GM11168 (cell line): Measurements from ENCODE around the gene HOXB6.

Source experiments
- in situ Hi-C: fragments of 300-500 bp; cut with MboI; formaldehyde crosslinking; loops from one replicate; pipeline ENCODE4 v1.12.0; 2022; ENCODE audit warnings: low sequenced_read_pairs; ENCODE audit not compliant: unreplicated experiment

Gene HOXB6

DNA sequence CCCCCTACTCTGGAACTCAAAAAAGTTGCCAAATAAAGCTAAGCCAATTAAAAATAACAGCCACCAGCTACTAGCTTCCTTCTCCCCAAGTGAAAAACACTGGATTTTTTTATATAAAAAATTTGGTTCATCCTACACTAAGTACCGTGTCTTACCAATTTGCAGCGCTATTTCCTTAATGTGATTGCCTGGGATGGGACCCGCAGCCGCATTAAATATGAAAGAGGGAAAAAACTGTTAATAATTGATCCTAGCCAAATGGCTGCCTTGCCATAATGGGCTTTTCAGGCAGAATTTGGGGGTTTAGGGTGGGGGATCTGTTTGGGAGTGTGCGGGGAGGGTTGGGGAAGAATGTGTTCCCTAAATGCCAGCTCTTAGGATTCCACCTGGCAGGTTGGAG, 19.3 kb upstream of the HOXB6 start:
- in situ Hi-C loops, result no loop called here

DNA sequence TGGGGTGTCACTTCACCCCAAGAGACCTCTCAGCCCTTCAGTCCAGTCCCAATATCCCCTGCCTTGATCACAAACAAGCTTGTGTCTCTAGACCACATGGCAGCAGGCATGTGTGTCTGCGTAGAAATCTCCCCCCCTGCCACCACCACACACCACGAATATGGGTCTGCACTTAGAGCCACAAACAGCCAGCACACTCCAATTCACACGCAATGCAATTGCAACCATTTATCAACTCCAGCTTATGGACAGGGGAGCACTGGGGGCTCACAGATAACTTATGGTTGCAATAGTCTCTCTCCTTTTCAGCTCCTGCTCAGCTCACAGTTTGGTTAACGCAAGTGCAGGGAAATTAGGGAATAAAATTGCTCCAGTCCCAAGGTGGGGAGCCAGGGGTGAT, 18.8 kb upstream of the HOXB6 start:
- in situ Hi-C loops, result no loop called here

DNA sequence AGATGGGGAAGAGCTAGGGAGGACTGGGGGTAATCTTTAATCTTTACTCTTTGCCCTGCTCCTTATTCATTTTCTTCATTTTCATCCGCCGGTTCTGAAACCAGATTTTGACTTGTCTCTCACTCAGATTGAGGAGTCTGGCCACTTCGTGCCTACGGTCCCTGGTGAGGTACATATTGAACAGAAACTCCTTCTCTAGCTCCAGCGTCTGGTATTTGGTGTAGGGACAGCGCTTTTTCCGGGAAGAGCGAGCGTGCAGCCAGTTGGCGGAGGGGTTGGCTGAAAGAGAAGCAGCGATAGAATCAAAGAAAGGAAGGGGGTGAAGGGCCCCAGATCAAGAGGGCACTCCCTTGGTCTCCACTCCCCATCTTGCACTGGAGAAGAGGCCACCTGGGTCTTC, 18.1 kb upstream of the HOXB6 start:
- in situ Hi-C loops, result no loop called here

DNA sequence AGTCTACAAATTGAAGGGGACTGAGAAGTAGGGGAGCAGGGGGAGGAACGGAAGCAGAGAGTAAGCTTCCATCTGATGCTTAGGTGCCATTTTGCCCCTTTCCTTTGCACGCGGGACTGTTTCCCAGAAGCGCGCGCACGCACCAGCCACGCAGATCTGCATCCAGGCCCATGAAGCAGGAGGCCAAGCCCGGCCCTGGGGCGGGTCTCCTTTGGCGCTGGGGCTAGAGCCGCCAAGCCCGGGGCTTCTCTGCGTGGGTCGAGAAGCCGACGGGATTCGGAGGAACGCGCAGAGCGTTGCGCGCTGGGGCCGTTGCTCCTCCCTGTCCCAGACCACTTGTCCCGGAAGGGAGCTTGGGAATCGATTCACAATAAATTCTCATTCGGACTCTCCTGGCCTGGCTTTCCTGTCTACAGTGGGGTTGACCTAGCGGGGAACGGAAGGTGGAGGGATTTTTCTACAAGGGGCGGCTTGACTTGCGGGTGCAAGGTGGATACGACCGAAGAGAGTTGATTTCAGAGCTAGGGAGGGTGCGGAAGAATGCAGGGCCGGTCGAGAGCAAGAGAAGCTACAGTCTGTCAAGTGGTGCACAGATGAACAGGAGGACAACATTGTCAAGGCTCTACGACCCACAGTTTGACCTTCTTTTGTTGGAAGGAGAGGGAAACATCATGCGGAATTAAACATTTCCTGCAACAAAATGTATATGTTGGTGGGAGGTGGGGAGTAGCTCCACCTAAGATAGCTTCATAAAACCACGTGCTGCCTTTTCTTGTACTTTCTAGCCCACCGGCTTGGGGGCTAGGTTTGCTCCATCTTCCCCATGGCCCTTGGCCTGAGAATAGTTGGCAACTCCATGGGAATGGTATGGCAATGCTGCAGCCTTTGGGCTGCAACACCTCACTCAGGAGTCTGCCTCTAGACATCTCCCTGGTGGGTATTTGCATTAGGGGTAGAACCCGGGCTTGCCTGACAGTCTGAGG, 16.9 kb upstream of the HOXB6 start:
- in situ Hi-C loops, result no loop called here

DNA sequence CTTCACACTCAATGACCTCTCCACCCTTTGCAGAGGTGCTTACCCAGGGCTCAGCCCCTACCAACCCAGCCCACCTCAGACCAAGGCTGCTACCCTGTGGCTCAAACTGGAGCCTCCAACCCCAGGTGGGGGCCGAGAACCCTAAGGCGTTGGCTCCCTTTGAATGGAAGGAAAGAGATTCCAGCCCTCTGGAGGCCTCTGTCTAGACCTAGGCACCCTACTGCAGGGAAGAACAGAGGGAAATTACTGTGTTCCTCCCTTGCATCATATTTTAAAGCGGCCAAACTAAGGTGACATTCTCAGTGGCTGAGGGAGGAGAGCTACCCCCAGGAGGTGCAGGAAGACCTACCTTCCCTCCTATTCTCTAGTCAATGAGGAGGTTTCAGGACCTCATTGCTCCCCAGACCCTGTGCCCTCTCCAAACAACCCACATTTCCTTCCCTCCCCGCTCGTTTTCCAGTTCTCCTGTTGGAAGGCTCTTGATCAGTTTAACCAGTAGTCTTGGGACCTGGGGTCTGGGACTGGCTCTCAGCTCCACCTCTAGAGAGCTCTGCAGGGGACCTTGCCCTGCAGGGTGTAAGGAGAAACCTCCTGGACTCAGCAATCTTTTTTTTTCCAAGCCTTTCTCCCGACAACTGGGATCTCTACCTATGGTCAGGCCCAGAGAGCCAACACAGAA, 15.8 kb upstream of the HOXB6 start:
- in situ Hi-C loops, result no loop called here

DNA sequence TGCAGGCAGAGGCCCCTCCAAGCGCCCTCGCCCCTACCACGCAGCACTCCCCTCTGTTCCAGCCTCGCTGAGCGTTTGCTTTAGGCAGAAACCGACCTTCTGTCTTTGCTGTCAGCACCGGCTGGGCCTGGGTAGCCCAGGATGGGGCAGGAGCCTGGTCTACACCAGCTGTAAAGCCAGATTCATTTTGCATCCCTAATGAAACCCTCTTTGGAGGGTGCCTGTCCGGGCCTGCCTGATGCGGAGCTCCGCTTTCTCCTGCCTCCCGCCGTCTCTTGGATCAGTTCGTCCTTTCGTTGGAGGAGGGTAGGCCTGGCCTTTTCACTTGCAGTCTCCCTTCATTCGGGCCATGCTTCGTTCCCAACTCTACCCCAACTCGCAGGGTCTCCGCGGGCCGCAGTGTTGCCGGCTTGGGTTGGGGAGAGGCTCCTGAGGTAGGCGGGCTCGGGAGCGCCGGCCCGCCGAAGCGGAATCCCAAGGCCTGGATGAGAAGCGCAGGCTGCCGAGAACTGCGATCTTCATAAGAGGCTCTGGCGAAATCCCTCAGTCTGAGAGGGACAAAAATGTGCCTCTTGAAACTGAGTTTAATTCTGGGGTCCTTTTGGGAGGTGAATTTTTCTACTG, 15.2 kb upstream of the HOXB6 start:
- in situ Hi-C loops, result no loop called here

DNA sequence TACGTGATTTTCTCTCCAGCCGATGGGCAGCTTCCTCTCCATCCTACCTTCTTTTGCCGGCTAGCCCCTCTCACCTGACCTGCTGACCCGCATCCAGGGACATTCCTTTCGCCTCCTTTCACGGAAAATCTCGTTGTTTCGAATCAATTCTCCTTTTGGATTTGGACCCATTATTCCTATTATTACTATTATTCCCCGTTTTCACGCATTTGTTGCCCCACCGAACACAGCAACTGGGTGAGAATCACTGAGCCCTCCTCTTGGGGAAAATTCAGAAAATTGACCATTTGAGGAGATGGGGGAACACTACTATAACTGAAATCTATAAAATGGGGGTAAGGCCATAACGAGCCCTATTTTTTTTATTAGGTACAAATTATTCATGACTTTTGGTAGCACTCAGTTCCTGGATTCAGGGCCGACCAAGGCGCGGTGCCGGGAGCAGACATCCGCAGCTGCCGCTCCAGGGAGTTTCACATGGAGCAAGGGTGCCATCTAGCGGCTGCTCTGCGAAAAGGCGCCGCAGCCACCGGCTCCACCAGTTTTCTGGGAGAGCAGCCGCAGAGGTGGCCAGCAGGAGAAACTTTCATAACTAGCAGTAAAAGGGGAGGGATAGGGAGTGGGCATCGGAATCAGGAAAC, 13.6 kb upstream of the HOXB6 start:
- in situ Hi-C loops, result no loop called here

DNA sequence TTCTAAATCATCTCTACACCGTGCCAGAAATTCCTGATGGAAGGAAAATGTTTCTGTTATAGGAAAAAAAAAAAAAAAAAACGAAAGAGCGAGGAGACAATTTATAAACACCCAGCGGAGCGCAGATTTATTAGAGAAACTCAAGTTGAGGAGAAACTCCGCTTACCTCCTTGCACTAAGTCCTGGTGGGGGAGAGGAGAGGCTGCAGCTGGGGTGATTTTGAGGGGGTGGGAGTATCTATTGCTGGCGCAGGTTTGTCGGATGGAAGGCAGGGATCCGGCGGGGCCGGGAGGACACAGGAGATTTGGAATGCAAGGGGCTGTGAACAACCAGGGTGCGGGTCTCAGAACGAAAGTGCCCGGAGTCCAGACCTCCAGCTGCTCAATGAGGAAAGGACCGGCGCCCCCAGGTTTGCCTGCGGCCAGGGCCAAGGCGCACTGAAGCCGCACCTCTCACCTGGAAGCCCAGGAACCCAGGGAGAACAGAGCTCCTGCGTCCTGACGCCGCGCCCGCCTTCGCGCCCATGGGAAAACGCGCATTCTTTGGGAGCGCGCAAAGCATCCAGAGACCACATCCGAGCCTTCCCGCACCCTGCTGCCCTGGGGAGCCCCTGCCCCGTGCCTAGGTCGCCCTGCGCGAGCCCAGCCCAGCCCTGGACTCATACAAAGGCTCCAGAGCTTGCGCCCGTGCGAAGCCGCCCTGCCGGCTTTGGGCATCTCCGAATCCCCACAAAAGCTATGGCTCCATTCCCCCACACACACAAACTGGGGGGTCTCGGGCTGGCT, 12.9 kb upstream of the HOXB6 start:
- in situ Hi-C loops, result no loop called here

DNA sequence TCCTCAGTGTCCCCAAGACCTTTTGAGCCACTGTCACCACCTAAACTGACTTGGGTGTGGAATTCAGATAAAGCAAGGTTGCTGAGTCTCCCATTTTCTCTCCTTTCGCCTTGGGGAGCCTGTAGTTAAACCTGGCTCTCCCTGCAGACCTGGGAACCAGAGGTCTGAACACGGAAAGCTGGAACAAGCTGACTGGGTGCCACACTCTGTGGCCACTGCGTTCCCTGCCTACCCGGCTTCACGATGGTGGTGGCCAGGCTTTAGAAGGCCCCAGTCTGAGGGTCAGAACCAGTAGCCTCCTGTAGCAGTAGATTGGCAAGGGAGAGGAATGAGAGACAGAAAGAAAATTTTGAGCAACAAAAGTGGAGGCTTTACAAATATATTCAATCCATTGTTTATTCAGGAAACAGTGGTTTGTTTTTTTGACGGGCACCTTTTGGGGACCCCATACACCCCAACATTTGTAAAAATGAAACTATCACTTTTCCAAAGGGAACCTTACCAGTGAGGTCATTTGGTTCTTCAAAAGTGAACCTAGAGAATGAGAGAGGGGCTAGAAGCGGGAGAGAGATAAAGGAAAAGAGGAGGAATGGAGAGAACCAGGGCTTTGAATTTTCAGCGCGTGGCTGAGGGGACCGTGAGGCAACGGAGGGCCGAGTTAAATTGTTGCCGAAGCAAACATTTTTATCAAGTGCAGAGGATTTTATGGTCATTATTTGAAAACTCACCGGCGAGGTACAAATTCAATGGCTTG, 12.1 kb upstream of the HOXB6 start:
- in situ Hi-C loops, result no loop called here

DNA sequence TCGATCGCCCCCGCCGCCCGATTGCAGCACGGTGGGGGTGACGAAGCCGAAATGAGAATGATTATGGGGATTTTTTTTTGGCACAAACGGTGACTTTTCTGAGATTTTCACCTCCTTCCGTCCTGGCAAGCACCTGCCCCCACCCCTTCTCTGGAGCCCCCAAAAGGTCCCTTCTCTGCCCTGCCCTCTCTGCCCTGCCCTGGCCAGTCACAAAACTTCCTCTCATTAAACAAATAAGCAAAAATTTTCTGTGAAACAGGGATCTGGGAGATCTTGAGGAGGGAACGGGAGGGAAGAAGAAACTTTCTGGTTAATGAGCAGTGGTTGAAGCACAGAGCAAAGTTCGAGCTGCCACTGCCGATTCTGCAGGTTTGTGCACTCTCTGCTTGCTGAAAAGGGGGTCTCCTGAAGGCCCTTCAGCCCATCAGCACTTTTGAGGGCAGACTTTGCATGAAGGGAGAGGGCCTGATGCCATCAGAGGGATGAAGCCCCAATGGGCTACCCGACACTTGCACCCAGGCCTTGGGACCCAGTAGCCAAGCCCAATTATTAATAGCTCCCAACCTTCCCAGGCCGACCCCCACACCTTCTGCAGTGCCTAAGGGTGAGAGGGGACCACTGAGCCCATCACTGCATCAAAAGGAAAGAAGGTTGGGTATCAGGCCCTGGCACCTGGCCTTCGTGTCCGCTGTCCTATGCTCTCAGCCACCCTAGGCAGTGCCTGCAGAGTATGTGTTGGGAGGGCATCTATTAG, 11.4 kb upstream of the HOXB6 start:
- in situ Hi-C loops, result no loop called here

DNA sequence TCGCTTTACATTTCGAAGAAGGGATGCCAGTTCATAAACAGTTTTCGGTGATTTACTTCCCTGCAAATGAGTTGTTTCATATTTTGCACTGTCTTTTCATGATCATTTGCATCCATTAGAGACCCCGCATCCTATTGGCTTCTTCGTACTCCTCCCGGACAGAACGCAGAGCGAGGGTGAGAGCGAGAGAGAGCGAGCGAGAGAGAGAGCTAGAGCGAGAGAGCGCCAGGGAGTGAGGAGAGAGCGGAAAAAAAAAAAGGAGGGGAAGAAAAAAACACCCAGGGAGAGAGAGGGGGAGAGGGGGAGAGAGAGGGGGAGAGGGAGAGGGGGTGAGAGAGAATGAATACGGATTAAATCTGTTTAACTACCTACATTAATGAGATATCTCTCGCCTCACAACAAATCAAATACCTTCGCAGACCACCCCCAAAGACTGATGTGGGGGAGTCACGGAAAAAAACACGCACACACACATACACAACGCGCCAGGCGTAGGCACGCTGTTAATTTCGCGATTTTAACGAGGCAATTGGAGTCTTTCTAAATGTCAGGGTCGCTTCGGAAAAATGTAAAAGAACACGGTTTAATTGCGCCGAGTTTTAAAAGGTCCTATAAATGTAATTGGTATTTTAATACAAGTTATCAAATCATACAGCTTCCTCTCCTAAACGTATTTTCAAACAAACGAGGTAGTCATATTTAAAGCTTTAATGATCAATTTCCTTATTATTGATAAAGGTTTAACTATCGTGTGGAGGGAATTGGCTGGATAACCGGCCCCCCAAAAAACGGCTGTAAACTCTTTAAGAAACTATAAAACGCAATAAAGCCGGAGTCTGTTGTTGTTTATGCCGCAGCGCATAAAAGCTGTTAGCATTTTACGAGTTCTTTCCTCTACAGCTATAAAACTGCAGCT, 10.5 kb upstream of the HOXB6 start, which contains the start of gene HOXB8:
TSS of gene HOXB8 (minus strand) at position 246 of the 916 bp plus-strand sequence. CDS start 588 bp downstream, outside the sequence.
- in situ Hi-C loops, result no loop called here

DNA sequence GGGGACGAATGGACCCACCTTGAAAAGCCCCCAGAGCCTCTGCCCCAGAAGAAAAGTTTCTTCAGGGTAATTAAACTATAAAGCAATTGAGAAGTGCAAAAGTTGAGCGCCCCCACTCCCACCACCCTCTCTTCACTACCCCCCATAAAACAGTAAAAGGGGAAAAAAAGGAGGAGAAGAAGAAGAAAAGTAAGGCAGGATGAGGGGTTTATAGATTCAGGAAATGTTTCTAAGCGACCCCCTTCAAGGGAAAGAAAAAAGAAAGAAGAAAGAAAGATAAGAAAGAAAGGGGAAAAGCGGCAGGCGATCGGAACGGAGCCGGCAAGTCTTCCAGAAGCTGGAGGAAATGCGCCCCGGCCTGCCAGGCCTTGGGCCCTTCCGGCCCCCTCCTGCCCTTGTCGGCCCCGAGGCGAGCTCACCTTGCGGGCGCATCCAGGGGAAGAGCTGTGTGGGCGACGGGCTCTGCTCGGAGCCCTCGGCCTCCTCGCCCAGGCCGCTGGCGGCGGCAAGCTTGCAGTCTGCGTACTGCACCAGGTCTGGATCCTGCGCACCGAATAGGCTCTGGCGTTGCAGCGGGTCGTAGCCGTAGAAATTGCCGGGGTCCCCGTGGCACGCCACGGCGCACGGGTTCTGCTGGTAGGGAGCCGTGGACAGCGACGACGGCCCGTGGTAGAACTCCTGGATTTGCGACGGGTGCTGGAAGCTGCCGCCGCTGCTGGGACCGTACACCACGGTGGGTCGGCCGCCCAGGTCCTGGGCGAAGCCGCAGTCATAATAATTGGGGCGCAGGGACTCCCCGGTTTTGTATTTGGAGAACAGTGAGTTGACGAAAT, 9.3 kb upstream of the HOXB6 start:
- in situ Hi-C loops, result no loop called here

DNA sequence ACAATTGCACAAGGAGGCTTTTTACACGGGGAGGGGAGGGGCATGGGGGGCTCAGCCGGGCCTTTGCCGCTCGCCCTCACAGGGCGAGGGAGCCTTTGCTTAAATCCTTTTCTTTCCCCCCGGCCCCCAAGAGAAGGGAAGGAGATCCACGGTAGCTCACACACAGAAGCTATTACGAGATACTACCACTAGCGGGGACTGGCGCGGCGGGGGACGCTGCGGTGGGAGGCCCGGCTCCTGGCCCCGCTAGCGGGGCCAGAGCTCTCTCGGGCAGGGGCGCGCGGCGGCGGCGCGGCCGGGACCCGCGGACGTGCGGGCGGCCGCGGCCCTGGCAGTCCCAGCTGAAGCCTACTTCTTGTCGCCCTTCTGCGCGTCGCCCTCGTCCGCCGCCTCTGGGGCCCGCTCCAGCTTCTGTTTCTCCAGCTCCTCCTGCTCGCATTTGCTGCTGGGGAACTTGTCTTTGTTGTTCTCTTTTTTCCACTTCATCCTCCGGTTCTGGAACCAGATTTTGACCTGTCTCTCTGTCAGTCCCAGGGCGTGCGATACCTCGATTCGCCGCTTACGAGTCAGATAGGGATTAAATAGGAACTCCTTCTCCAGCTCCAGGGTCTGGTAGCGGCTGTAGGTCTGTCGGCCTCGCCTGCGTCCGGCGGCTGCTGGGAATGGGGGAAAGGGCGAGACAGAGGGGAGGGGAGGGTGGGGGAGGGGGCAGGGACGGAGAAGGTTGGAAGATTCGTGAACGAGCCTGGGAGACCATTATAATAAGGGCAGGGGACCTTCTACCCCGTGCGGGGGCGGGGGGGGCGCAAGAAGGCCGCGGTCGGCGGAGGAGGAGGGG, 8.3 kb upstream of the HOXB6 start:
- in situ Hi-C loops, result no loop called here

DNA sequence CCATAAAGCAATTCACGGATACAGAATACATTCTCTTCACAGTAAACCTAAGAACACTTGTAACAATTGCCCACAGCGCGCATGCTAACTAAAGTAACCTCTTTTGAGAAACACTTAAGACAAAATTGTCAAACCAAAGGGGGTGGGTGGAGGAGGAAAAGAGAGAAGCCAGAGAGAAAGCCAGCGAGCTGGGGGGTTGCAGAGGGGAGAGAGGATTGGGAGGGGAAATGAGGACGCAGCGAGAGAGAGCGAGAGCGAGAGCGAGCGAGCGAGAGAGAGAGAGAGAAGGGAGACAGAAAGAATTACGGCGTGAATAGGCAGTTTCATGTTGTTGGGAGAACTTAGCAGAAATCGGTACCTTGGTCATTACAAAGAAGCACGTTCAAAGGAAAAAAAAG, 7.7 kb upstream of the HOXB6 start:
- in situ Hi-C loops, result no loop called here

DNA sequence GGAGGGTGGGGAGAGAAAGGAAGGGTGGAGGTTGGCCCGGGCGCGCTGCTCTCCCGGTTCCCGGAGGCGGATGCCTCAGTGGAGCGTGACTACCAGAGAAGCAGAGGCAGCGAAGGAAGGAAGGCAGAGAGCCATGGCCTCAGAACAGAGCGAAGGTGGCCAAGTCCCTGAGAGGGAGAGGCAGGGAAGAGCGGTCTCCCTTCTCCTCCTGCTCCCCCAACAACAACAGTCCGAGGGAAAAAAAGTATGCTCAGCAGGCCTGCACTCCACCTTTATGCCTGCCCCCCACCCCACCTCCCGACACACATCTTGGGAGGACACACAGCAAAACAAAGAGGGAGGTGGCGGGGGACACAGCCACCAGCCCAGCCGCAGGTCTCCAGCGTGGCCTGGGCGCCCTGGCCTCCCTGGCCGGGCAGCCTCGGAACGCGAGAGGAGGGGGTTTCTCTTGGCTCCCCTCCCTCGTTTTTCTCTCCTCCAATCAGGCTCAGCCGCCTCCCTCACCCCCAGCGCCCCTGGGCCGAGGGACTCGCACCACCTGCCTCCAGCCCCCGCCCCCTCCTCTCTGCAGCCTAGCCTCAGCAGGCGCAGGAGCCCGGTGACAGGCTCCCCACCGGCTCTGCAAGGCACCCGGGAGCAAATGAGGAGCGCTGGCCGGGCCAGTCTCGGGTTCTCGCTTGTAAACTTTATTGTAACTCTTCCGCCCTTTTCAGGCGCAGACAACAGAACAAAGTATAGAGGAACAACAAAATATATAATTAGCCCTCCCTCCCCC, 7.1 kb upstream of the HOXB6 start:
- in situ Hi-C loops, result no loop called here
